HFF-Myc (cell line): ENCODE results near the gene CEP290.

Experiments
- DNase-seq: peaks from one replicate; pipeline ENCODE4 v3.0.0-alpha.2; 2011; ENCODE audit warnings: low read depth; ENCODE audit errors: extremely low read depth
- H3K4me3 ChIP-seq: replicated peaks from 2 replicates; pipeline ENCODE4 v1.5.1; 2011; ENCODE audit warnings: low read depth, mild to moderate bottlenecking, control low read depth, low read length
- CTCF ChIP-seq: IDR thresholded peaks from 2 replicates; pipeline ENCODE4 v1.5.1; 2012; ENCODE audit warnings: mild to moderate bottlenecking, low read depth, low read length, control low read depth; ENCODE audit errors: missing control alignments

CEP290 gene

DNA sequence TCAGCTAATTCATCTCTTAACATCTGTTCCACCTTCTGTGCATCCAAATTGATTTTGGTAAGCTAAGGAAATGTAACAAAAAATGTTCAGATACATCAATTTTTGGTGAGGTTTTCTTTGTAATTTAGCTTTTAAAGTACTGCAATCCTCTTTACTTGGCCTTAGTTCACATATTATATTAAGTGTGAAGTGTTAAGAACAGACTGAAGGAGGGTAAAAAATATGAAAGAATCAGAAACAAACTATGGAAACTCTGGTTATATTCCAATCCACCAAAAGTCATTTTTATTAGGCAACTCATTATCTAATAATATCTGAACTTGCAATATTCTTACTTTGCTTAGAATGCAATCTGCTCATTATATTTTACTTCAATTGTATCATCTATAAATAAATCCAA is 49.1 kb downstream of the CEP290 start:
- TF ChIP-seq CTCF = no peak
- no peak for DNase-seq

DNA sequence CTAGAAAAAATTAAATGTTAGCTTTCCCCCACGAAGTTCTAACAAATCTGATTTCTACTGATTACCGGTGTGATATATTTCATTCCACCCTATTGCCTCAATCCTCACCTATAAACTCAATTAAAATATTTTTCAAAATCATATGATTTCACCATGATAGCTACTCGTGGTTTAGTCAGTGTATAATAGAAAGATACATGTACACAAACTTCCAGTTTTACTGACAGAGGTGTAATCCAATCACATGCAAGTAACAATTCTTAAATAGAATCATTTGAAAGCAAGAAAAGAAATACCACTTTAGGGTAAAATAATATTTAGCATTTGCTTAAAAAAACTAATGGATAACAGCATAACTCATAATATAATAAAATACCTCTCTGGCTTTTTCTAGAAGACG is 57.7 kb downstream of the CEP290 start:
- DNase-seq = no peak
- TF ChIP-seq CTCF = no peak
- no peak overlapping the region for H3K4me3 ChIP-seq

More for the DNA sequence above, 49.1 kb downstream of the CEP290 start:
- H3K4me3 ChIP-seq = no peak overlapping the region

GRCh38 chr12:88083634-88084033 is 58.3 kb downstream of the CEP290 start:
- DNase-seq = no peak
- no peak overlapping the region for H3K4me3 ChIP-seq
- no peak for TF ChIP-seq CTCF

- no peak for DNase-seq
- no peak overlapping the region for H3K4me3 ChIP-seq
- no peak for TF ChIP-seq CTCF
Measured at GRCh38 chr12:88081247-88081646, 60.6 kb downstream of the CEP290 start.

- no peak for TF ChIP-seq CTCF
Measured at GRCh38 chr12:88067301-88067700, 74.6 kb downstream of the CEP290 start.

DNA sequence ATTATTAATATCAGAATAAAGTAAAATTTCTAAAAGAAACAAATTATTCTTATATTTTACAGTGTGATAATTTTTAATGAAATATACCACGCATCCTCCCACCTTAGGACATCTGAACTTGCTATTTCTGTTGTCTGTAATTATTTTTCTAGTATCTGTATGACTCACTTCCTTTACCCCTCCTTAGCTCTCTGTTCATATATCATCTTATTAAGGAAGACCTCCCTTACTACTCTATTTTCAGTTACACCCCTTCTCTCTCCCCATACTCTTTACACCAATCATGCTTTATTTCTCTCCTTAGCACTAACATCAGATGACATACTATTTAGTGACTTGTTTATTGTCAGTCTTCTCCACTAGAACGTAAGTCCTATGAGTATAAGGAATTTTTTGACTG is 78.5 kb downstream of the CEP290 start:
- no peak for TF ChIP-seq CTCF
- no peak for DNase-seq
- H3K4me3 ChIP-seq = no peak overlapping the region

More at GRCh38 chr12:88067301-88067700, 74.6 kb downstream of the CEP290 start:
- DNase-seq = no peak
- no peak overlapping the region for H3K4me3 ChIP-seq

- no peak for DNase-seq
- H3K4me3 ChIP-seq = no peak overlapping the region
- no peak for TF ChIP-seq CTCF
Measured at GRCh38 chr12:88062474-88062873, 79.4 kb downstream of the CEP290 start.
